Activated CD8-positive, alpha-beta T cell treated with anti-CD3 and anti-CD28 coated beads for 36 hours (primary cell): Measurements from ENCODE around the gene TSC22D3. TPM values are rescaled to one million over a fixed set of nuclear protein-coding genes. Genes with fewer than 3 reads are reported as not detected.

Source experiments
- ATAC-seq: fragments of 200-7000 bp; cut with Tn5 transposase; one replicate; pipeline ENCODE4 v1.10.0; 2021; ENCODE audit warnings: mild to moderate bottlenecking, moderate library complexity
- CTCF ChIA-PET: fragments of 350-600 bp; sonication (Branson Sonifier 250); formaldehyde crosslinking; loops from one replicate; lab custom pipeline; 2021; ENCODE audit warnings: antibody characterized with exemption; lab: Charles Lee
- POLR2A ChIA-PET: fragments of 350-600 bp; sonication (Branson Sonifier 250); formaldehyde crosslinking; loops from one replicate; lab custom pipeline; 2021; ENCODE audit warnings: antibody characterized with exemption; lab: Charles Lee
- DNase-seq: peaks from one replicate; pipeline ENCODE4 v3.0.0-alpha.2; 2020
- H3K27ac Mint-ChIP-seq: one replicate; pipeline ENCODE4 v1.8.0; 2021; ENCODE audit warnings: mild to moderate bottlenecking, mixed read lengths
- H3K27me3 Mint-ChIP-seq: one replicate; pipeline ENCODE4 v1.8.0; 2021; ENCODE audit warnings: mixed read lengths
- H3K36me3 Mint-ChIP-seq: one replicate; pipeline ENCODE4 v1.8.0; 2021; ENCODE audit warnings: low read depth, mixed read lengths
- H3K4me1 Mint-ChIP-seq: one replicate; pipeline ENCODE4 v1.8.0; 2021; ENCODE audit warnings: low read depth, mixed read lengths
- H3K4me3 Mint-ChIP-seq: one replicate; pipeline ENCODE4 v1.8.0; 2021; ENCODE audit warnings: mild to moderate bottlenecking, moderate library complexity, mixed read lengths
- H3K9me3 Mint-ChIP-seq: one replicate; pipeline ENCODE4 v1.8.0; 2021; ENCODE audit warnings: mixed read lengths
- CTCF ChIP-seq: fragments of 200-600 bp; IDR thresholded peaks from one replicate; pipeline ENCODE4 v1.8.0; 2022; ENCODE audit warnings: antibody characterized with exemption, mild to moderate bottlenecking
- intact Hi-C: fragments of 100-400 bp; cut with micrococcal nuclease; formaldehyde crosslinking; loops from one replicate; pipeline ENCODE4 v1.10.0; 2022
- total RNA-seq, 2 experiments: library from RNA; stranded (reverse); gene quantifications; one replicate each; pipeline ENCODE4 v1.2.3, GENCODE V29; 2021

The TSC22D3 gene
- total RNA-seq, 2 experiments from 2014 or later: 47.2 to 50.5 TPM

GRCh38 chrX:107769581-107770317 is 5.8 kb downstream of the TSC22D3 start:
- no peak for TF ChIP-seq CTCF
- intact Hi-C loops: loop anchor here (10.0 kb wide), 3 partner anchors 55 to 315 kb away; no protein-coding TSS in a partner anchor
- no peak for DNase-seq
- H3K4me1 Mint-ChIP-seq: peaks cover 10% of the 10 kb centered on the region
- no peaks in the 10 kb centered on the region for H3K9me3 Mint-ChIP-seq
- H3K36me3 Mint-ChIP-seq: no peaks in the 10 kb centered on the region
- ATAC-seq: no peak
- ChIA-PET POLR2A (no interaction called here), CTCF (interaction anchor here (1.5 kb wide), 1 partner anchor 110 kb away, joined by 7 read pairs; no protein-coding TSS in a partner anchor)
- no peak overlapping the region for H3K27ac Mint-ChIP-seq
- no peaks in the 10 kb centered on the region for H3K27me3 Mint-ChIP-seq
- no peak overlapping the region for H3K4me3 Mint-ChIP-seq

DNA sequence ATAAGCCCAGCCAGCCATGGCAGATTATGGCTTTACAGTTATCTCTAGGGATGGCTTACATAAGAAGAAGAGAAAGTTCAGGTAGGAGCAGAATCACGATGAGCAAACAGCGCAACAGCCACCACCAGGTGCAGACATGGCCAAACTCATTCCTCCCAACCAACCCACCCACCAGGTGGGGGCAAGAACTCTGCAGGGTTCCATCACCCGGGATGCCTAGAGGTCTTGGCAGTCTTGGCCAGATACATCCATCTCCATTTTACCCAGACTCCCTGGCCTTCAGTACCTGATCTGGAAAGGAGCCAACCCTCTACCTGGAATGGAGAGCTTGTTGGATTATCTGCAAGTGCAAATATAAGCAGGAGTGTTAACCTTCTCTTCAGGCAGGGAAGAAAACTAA is 7.5 kb downstream of the TSC22D3 start:
- H3K4me1 Mint-ChIP-seq: peaks cover 4% of the 10 kb centered on the region
- no peaks in the 10 kb centered on the region for H3K9me3 Mint-ChIP-seq
- H3K4me3 Mint-ChIP-seq: no peak overlapping the region
- no peak overlapping the region for H3K27ac Mint-ChIP-seq
- intact Hi-C loops: no loop called here
- H3K36me3 Mint-ChIP-seq: no peaks in the 10 kb centered on the region
- ATAC-seq (no peak), DNase-seq (no peak)
- no peaks in the 10 kb centered on the region for H3K27me3 Mint-ChIP-seq
- ChIA-PET CTCF (interaction anchor here (1.3 kb wide), 1 partner anchor 112 kb away, joined by 4 read pairs; no protein-coding TSS in a partner anchor), POLR2A (no interaction called here)
- TF ChIP-seq CTCF: no peak

- TF ChIP-seq CTCF: no peak
- H3K4me1 Mint-ChIP-seq: peaks cover 4% of the 10 kb centered on the region
- H3K27ac Mint-ChIP-seq: no peak overlapping the region
- H3K27me3 Mint-ChIP-seq: no peaks in the 10 kb centered on the region
- no peak overlapping the region for H3K4me3 Mint-ChIP-seq
- no peak for ATAC-seq
- no peaks in the 10 kb centered on the region for H3K9me3 Mint-ChIP-seq
- DNase-seq: no peak
- no peaks in the 10 kb centered on the region for H3K36me3 Mint-ChIP-seq
- ChIA-PET POLR2A (interaction anchor here (0.9 to 1.3 kb wide), 3 partner anchors 8 to 55 kb away, joined by 3 to 4 read pairs (median 4); no protein-coding TSS in a partner anchor), CTCF (interaction anchor here (0.6 to 2.5 kb wide), 7 partner anchors 11 to 891 kb away, joined by 3 to 10 read pairs (median 4); partner anchors contain the start of gene NCBP2L)
- intact Hi-C loops: no loop called here
These were observed 9.0 kb downstream of the TSC22D3 start for GRCh38 chrX:107766470-107767150.

DNA sequence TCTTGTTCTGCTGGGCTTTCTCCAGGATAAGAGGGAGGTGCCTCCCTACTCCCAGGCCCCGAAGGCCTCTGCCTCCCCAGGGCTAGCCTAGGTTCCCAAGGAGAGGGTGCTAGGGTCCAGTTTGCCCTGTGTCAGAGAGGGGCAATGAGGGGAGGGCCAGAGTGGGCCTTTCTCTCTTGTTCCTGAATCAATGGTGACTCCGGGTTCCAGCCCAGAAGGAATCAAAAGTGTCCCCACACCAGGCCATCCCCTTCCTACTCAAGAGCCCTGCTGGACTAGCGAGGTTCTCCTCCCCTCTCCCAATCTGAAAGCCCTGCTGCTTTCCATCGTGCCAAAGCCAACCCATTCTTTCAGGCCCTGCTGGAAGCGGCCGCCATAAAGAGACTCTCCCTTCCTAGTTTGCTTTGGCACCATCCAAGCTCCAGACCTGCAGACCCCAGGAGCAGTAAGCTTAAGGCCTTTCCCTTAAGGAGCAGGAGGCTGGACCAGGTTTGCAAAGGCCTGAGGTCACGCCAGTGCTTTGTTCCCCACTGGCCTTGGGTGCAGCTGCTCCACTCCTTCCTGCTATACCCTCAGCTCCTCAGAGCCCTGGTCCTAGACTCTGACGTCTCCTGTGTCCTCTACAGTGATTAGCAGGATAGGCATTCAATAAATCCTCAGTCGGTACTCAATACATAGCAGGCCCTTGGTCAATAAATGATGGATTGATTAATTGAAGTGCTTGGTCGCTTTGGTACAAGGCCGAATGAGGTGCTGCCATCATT is 10.6 kb downstream of the TSC22D3 start:
- TF ChIP-seq CTCF: no peak
- ChIA-PET POLR2A (no interaction called here), CTCF (interaction anchor here (1.3 to 2.5 kb wide), 4 partner anchors 12 to 106 kb away, joined by 3 to 10 read pairs (median 4); partner anchors contain the start of gene NCBP2L)
- Mint-ChIP-seq H3K36me3 (no peaks in the 10 kb centered on the region), H3K27me3 (no peaks in the 10 kb centered on the region), H3K4me3 (no peak overlapping the region), H3K9me3 (no peaks in the 10 kb centered on the region), H3K27ac (no peak overlapping the region), H3K4me1 (peaks cover 1% of the 10 kb centered on the region)
- intact Hi-C loops: no loop called here
- DNase-seq (no peak), ATAC-seq (no peak)
